Mesodermal cell (in vitro differentiated cells): Measurements from ENCODE around the gene LMOD1.
"Not testable (repeated sequence)": the region's sequence is repeated elsewhere in the genome, so short reads cannot be mapped to it uniquely, and the experiment has no call there.

ENCODE experiments used
- H3K27ac ChIP-seq: 2 replicates; pipeline ENCODE4 v1.7.0; 2013; ENCODE audit warnings: mild to moderate bottlenecking, low read depth, low read length, moderate library complexity; ENCODE audit not compliant: severe bottlenecking
- H3K36me3 ChIP-seq: 2 replicates; pipeline ENCODE4 v1.7.1; 2013; ENCODE audit warnings: mild to moderate bottlenecking, low read length, moderate library complexity; ENCODE audit not compliant: control insufficient read depth, insufficient read depth
- H3K4me1 ChIP-seq: one replicate; pipeline ENCODE4 v1.7.1; 2013; ENCODE audit warnings: mild to moderate bottlenecking, low read length; ENCODE audit not compliant: insufficient read depth, control insufficient read depth, poor library complexity, severe bottlenecking
- H3K4me3 ChIP-seq: 2 replicates; pipeline ENCODE4 v1.7.0; 2013; ENCODE audit warnings: low read length, control low read depth, mild to moderate bottlenecking; ENCODE audit not compliant: insufficient read depth, poor library complexity, severe bottlenecking; ENCODE audit errors: extremely low read depth
- H3K9me3 ChIP-seq: 2 replicates; pipeline ENCODE4 v1.7.1; 2013; ENCODE audit warnings: mild to moderate bottlenecking, low read length, moderate library complexity; ENCODE audit not compliant: control insufficient read depth
- WGBS, 2 experiments: methylation state at CpG; one replicate each; pipeline ENCODE4 v1.1.5; 2013; ENCODE audit warnings: missing lambda C conversion rate in 2 of 2; ENCODE audit not compliant: insufficient coverage in 2 of 2; 5-methylcytosine and 5-hydroxymethylcytosine counted together

LMOD1 gene

GRCh38 chr1:201901036-201901435 is 45.3 kb downstream of the LMOD1 start:
- H3K9me3 ChIP-seq, H3K4me3 ChIP-seq, H3K36me3 ChIP-seq, H3K27ac ChIP-seq: not testable (repeated sequence)
- peaks cover 33% of the 10 kb centered on the region for H3K4me1 ChIP-seq
- 60 to 100% methylated on average over 1 to 5 of the region's 6 CpGs for WGBS, 2 experiments

- Histone ChIP-seq H3K4me3 (no peak overlapping the region), H3K4me1 (peaks cover 28% of the 10 kb centered on the region), H3K36me3 (no peaks in the 10 kb centered on the region), H3K27ac (no peak overlapping the region), H3K9me3 (no peaks in the 10 kb centered on the region)
- 89 to 96% methylated on average over 4 to 5 of the region's 5 CpGs for WGBS, 2 experiments
These were observed 45.9 kb downstream of the LMOD1 start for GRCh38 chr1:201900476-201900875.

DNA sequence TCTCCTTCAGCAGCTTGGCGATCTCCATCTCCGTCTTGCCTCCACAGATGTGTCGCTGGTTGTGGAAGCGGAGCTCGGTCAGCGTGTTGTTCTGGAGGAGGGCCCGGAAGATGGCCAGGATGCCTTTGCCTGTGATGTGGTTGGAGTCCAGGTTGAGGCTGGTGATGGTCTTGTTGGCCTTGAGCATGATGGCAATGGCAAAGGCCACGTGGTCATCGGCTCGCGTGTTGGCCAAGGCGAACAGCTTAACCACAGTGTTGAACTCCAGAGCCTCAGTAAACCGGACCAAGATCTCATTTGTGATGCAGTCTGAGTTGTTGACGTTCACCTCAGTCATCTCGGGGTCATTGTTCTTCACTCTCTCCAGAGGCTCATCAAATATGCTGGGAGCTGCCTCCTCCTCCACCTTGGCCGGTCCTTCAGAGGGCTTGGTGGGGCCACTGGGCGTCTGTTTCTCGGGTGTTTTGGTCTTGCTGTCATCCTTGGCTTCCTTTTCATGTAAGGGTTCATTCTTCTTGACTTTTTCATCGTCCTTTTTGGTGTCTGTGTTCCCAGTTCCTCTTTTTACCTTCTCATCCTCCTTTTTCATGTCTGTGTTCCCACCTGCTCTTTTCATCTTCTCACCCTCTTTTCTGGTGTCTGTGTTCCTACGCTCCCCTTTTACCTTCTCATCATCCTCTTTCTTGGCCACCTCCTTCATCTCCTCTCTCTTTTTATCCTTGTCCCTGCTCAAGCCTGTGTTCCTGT is 46.5 kb downstream of the LMOD1 start:
- 91 to 92% methylated on average over 20 of the region's 20 CpGs for WGBS, 2 experiments
- H3K4me1 ChIP-seq, result peaks cover 22% of the 10 kb centered on the region
- no peak overlapping the region for H3K27ac ChIP-seq

GRCh38 chr1:201898992-201899391 is 47.4 kb downstream of the LMOD1 start:
- Histone ChIP-seq H3K9me3 (no peaks in the 10 kb centered on the region), H3K4me3 (no peak overlapping the region), H3K4me1 (peaks cover 21% of the 10 kb centered on the region), H3K36me3 (no peaks in the 10 kb centered on the region), H3K27ac (no peak overlapping the region)
- 90 to 92% methylated on average over 2 to 3 of the region's 4 CpGs for WGBS, 2 experiments

More for the DNA sequence above, 46.5 kb downstream of the LMOD1 start:
- H3K4me3 ChIP-seq, result no peak overlapping the region
- H3K9me3 ChIP-seq, result no peaks in the 10 kb centered on the region
- H3K36me3 ChIP-seq, result no peaks in the 10 kb centered on the region

DNA sequence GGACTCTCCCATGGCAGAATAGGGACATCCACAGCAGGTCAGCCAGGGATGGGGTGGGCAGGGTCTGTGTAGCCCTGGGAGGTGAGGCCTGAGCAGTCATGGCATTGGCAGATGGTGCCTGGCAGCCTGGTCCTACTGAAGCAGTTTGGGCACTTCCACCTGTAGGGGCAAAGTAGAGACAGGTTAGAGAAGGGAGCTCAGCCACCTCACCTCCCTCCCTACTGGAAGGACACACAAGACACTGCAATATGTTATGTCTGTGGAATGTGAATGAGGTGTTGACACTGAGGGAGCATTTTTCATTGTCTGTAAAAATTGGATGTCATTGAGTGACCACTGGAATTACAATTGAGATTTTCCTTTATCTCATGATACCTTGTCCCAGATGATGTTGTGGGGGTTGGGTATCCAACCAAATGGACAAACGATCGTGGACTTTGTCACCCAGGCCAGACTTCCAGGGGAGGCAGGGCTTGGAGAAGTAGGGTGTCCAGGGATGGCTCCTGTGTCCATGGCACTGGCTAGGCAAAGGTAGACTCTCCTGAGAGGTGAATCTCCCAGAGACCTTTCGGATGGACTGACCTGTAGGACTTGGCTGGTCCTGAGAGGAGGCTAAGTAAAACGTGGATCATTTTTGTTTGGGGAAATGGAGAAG is 48.0 kb downstream of the LMOD1 start:
- Histone ChIP-seq H3K36me3 (no peaks in the 10 kb centered on the region), H3K9me3 (no peaks in the 10 kb centered on the region), H3K4me1 (peaks cover 17% of the 10 kb centered on the region), H3K4me3 (no peak overlapping the region), H3K27ac (no peak overlapping the region)
- WGBS, 2 experiments, result 82 to 90% methylated on average over 4 of the region's 4 CpGs

DNA sequence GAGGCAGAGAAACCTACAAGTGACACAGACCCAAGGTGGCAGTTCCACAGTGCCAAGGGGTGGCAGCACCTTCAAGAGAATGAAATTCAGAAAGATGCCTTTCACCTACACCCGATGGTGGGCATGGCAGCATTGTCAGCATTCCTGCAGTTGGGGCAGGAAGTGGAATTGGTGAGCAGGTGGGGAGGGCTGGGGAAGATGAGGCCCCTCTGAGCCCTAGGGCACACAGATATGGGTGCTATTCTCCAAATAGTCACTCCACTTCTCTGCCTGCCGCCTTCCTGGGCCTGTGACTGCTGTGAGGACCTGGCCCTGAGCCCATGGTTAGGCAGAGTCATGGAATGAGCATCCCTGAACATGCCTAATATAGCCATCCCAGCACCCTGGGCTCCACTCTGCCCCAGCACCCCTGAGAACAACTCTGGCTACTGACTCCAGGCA is 49.4 kb downstream of the LMOD1 start:
- H3K27ac ChIP-seq, result no peak overlapping the region
- no peaks in the 10 kb centered on the region for H3K36me3 ChIP-seq
- no peaks in the 10 kb centered on the region for H3K9me3 ChIP-seq
- 90% methylated on average over 2 of the region's 2 CpGs; no CpG with 5 or more reads in 1 of the 2 experiments for WGBS, 2 experiments
- peaks cover 12% of the 10 kb centered on the region for H3K4me1 ChIP-seq
- H3K4me3 ChIP-seq, result no peak overlapping the region

DNA sequence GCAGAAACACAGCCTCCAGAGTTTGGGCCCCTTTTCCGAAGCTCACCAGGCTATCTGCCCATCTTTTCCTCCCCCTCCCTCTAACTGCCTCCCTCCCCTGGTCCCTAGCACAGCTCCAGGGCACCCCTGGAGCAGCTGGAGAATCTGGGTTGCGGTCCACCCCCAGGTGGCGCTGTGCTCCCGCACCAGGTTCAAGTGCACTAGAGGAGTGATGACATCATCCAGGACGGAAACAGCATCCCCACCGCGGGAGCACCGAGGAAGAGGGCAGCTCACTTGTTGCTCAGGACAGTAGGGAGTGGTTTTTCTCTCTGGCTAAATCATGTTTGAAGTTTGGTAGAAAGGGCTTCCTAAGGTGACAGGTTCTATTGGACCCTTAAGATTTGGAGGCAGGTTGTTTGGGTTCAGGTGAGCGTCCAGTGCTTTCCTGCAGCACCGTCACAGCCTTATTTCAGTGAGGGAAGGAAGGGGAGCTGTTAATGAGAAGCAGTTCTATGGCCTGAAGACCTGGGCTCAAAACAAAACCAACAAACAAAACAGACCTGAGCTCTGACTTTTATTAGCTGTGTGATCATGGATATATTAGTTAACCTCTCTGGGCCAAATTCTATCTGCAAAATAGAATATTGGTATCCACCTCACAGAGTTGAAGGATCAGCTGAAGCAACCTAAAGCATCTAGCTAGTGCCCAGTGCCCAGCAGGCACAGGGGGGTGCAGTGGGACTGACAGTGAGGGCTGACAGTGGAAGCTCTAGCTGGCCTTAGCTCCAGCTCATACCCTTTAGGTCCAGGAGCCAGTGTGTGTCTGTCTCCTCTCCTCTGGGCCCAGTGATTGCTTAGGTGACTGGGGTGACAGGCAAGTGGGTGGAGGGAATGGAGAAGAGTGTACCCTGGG is 50.2 kb downstream of the LMOD1 start:
- no peaks in the 10 kb centered on the region for H3K9me3 ChIP-seq
- H3K4me3 ChIP-seq, result no peak overlapping the region
- 5 to 8% methylated on average over 8 to 9 of the region's 10 CpGs for WGBS, 2 experiments
- no peaks in the 10 kb centered on the region for H3K36me3 ChIP-seq
- H3K4me1 ChIP-seq, result peaks cover 12% of the 10 kb centered on the region
- no peak overlapping the region for H3K27ac ChIP-seq

GRCh38 chr1:201895120-201895665 is 51.2 kb downstream of the LMOD1 start:
- peaks cover 3% of the 10 kb centered on the region for H3K36me3 ChIP-seq
- H3K9me3 ChIP-seq, result no peaks in the 10 kb centered on the region
- H3K27ac ChIP-seq, result no peak overlapping the region
- 85 to 92% methylated on average over 2 to 7 of the region's 7 CpGs for WGBS, 2 experiments
- H3K4me3 ChIP-seq, result no peak overlapping the region
- peaks cover 12% of the 10 kb centered on the region for H3K4me1 ChIP-seq

DNA sequence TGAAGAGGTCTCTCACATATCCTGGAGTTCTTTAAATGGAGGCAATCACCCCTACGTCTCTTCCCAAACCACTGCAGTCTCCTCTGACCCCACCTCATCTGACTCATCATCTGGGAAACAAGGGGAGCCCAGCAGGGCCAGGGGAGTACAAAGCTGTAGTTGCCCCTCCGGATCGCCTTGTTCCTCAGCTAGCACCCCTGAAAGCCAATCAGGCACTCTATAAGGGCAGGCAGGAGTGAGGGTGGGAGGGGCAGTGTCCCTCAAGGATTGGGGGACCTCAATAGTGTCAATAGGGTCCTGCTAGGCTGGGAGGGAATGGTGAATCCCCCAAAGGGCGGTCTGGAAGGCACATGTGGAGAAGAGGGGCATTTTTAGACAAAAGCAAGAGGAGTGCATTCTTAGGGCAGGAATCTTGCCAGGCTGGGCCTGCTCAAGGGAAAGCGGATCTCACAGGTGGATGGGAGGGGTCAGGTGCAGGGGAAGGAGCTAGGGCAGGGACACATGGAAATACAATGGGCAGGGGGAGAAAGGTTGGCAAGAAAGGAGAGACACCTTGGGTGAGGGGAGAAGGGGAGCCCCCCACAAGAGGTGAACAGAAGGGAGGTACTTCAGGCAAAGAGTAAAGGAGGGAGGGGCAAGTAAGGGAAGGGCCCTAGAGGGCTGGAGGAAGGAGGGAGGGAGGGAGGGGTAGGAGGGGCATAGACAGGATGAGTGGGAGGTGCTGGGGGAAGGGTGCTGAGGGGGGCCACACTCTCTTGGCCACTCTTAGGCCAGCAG is 51.8 kb downstream of the LMOD1 start:
- Histone ChIP-seq H3K27ac (no peak overlapping the region), H3K4me1 (peaks cover 12% of the 10 kb centered on the region), H3K4me3 (no peak overlapping the region), H3K9me3 (no peaks in the 10 kb centered on the region), H3K36me3 (peaks cover 3% of the 10 kb centered on the region)
- 76 to 78% methylated on average over 4 of the region's 5 CpGs for WGBS, 2 experiments

DNA sequence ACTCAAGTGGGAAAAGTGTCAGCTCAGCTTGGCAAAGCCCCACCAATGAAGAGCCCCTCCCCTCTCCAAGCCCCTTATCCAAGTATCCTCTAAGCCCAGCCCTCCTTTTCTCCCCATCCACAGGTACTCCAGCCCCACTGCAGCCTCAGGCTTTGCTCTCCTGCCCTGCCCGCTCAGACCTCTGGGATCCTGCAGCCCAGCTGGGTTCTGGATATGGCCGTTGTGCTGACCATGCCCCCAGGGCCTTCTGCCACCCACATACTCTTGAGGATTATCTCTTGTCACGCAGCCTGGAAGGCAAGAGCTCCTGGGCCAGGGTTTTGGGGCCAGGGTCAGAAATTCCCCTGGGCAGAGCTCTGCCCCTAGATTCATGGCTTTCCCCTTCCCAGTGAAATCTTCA is 52.9 kb downstream of the LMOD1 start:
- peaks cover 3% of the 10 kb centered on the region for H3K36me3 ChIP-seq
- H3K4me1 ChIP-seq, result peaks cover 13% of the 10 kb centered on the region
- no peak overlapping the region for H3K4me3 ChIP-seq
- WGBS, 2 experiments, result 71 to 74% methylated on average over 3 of the region's 3 CpGs
- no peaks in the 10 kb centered on the region for H3K9me3 ChIP-seq
- H3K27ac ChIP-seq, result no peak overlapping the region
